ENCODE results near the gene C1orf210.

C1orf210 gene

DNA sequence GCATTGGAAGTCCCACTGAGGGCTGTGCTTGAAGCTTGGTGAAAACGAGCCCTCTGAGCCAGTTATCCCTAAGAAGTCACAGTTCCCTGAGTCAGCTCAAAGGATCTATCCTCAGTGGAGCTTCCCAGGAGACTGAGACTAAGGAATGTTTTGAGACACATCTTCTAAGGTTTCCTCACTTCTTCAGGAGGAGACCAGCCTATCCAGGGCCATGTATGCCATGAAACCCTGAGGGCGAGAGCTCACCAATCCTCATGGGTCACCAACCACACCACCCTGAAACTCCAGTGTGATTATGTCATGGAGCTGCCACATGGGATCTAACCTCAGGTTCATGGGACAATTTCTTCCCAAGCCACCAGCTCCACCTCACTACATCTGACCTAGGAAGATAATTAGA, 7.8 kb upstream of the C1orf210 start:
- DNase-seq, result no peak

GRCh38 chr1:43292679-43293078, 7.3 kb upstream of the C1orf210 start:
- no peak for DNase-seq

GRCh38 chr1:43292216-43292615, 6.8 kb upstream of the C1orf210 start:
- no peak for DNase-seq

GRCh38 chr1:43288785-43289706, 3.7 kb upstream of the C1orf210 start:
- DNase-seq, result no peak

DNA sequence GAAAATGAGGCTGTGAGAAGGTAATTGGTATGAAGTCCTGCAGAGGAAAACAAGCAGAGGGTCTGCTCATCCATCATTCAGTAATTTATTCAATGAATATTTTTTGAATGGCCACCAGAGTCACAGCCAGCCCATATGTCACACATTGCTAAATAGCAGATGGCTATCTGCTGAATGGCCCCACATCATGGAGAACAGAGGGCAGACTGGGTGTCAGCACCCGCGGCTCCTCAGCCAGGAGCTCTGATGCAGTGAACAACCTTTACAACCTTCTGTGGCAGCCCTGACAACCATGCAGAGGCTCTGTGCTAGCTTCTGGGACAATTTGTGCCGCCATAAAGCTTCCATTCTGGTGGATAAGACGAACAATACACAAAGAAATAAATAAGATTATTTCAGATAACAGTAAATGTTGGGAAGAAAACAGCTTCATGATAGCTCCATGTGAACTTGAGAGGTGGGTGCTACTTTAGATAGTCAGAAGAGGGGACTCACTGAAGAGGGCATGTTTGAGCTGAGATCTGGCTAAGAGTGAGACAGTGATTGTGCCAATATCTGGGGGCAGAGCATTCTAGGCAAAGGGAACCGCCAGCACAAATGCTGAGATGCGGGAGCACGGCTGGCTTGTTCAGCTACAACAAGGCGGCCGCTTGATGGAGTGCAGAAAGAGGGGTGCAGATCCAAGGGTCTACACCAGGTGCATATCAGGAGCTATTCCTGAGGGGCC, 2.8 kb upstream of the C1orf210 start:
- DNase-seq, result no peak

- DNase-seq, result no peak
These were observed 1.2 kb upstream of the C1orf210 start for GRCh38 chr1:43286533-43286932.

DNA sequence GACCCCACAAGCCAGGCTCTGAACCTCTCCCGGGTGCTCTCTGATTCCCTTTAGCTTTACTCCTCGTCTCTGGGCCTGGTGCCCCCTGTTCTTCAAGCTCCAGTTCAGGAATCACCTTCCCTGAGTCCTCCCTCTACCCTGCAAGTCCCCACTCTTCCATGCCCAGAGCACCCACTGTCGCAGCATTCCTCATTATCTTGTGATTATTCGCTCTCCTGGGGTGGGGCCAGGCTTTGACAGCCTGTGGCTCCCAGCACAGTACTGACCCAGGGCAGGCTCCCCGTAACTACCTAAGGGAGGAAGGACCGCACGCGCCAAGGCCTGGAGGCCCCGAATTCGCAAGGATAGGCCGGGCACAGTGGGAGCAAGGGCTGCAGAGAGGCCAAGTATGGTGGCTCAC, 734 bp upstream of the C1orf210 start:
- DNase-seq, result no peak

DNA sequence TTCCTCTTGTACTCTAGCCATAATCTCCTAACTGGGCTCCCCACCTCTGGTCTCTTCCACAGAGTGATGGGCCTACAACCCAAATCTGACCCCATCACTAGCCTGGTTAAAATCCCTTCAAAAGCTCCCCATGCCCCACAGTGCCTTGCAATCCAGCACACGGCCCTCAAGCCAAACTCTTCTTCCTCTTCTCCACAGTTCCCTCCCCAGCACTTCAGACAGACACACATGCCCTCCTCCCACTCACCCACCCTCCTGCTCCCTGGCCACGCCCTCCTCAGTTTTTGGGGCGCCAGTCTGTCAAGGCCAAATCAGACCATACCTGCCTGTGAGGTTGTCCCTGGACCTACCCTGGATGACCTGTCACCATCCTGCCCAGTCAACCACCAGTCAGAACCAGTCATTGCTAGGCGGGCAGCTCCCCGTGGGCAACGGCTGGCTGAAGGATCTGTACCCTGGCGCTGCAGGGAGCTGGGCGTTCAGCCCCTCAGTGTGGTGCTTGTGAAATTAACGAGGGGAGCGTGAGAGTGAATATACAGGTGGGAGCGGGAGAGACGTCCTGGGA, 753 bp downstream of the C1orf210 start:
- no peak for DNase-seq

GRCh38 chr1:43284065-43284464, 1.3 kb downstream of the C1orf210 start:
- no peak for DNase-seq

DNA sequence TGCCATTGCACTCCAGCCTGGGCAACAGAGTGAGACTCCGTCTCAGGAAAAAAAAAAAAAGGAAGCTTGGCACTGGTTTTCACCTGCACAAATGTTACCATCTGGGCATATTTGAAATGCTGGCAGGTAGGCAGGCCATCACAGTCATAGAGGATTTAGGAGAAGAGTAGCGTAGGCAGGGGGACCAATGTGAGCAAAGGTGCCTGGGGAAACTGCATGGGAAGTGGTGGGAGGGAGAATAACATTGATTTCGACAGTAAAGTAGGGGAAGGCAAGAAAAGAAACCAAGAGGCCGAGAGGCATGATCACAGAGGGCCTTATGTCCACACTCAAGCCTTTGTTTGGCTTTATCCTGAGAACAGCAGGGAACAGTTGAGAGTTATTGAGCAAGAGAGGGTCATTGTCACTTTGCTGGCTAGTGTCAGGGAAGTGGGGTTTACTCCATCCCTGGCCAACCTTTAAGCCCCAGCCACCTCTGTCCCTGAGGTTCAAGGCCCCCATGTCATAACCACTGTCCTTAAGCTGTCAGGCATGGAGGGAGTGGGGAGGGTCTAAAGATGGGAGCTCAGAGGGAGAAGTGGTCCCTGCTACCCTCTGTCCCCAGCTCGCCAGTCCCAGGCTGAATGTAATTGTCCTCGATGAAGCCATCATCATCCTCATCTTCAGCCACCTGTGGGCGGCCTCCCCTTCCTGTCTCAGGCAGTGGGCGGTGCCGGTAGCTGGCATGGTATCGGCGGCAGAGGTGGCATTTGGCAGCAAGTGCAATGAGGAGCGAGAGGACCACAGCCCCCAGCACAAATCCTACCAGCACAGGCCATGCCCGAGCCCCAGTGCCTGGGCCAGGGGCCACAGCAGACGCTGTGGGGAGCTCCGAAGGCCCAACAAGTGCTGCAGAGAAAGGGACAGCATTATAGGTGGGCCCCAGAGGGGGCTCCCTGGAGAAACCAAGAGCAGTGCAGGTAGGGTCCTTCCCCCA, 2.9 kb downstream of the C1orf210 start:
- no peak for DNase-seq

GRCh38 chr1:43280692-43281091, 4.7 kb downstream of the C1orf210 start:
- DNase-seq, result no peak

GRCh38 chr1:43279666-43280065, 5.7 kb downstream of the C1orf210 start:
- DNase-seq, result no peak

DNA sequence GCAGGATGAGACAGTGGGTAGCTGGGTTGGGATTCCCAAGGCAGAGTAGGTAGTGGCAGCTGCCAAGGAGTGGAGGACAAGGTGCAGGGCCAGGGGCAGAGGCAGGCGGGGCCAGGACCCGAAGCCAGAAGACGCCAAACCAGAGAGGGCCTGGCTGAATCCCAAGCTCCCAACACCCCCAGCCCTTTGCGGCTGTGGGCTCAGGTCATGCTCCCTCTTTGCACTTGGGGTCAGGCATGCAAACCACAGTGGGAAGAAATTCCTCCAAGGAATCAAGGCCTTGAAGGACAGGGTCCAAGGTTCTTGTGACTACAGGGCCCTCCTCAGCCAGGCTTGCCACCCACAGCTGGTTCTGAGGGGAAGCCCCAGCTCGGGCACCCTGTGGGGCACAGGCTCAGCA, 6.2 kb downstream of the C1orf210 start:
- no peak for DNase-seq

DNA sequence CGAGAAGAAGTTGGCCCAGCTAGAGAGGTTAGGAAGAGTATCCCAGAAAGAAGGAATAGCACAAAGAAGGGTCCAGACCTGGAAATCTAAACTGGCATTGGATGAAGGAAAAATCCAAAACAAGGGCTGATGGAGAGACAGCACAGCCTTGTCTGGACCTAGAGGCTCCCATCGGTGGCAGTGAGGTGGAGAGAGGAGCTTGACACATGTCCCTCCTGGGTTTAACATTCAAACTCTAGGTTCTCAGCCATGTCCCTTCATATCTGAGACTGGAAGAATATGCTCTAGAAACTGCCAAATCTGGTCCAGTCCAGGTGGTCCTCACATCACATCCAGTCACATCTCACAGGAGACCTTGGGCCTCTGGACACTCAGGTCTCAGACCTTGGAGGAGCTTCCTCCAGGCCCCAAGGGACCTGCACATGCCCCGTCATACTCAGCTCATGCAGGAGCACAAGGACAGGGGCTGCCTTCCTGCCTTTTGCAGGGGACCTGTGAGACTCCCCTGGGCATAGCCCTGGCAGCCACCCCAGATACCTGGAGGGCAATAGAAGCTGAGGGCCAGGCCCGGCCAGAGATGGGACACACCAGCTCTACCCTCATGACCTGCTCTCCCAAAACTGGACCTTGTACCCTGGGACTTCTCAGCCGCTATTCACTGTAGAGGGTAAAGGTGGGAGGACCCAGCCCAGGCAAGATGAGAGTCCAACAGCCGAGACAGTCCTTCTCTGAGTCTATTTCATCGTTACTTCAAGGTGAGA, 8.1 kb downstream of the C1orf210 start:
- no peak for DNase-seq

- DNase-seq, result no peak
These were observed 8.7 kb downstream of the C1orf210 start for GRCh38 chr1:43276673-43277072.

GRCh38 chr1:43275826-43276620, 9.4 kb downstream of the C1orf210 start:
- DNase-seq, result no peak

GRCh38 chr1:43274804-43275180, 10.6 kb downstream of the C1orf210 start:
- DNase-seq, result no peak

GRCh38 chr1:43274125-43274803, 11.1 kb downstream of the C1orf210 start:
- DNase-seq, result no peak

- DNase-seq, result no peak
These were observed 11.7 kb downstream of the C1orf210 start for GRCh38 chr1:43273708-43274107.

Measured in activated T-cell treated with anti-CD3 and anti-CD28 coated beads, Interleukin-2, amount 50 U/mL, for 1 hour (primary cell).